CD8-positive, alpha-beta memory T cell (primary cell): ENCODE measurements around the gene FHIT. TPM values are rescaled to one million over a fixed set of nuclear protein-coding genes. Genes with fewer than 3 reads are reported as not detected.

Source experiments
- CTCF ChIA-PET: fragments of 350-600 bp; sonication (Branson Sonifier 250); formaldehyde crosslinking; loops from one replicate; lab custom pipeline; 2021; ENCODE audit warnings: antibody characterized with exemption; lab: Charles Lee
- POLR2A ChIA-PET: fragments of 350-600 bp; sonication (Branson Sonifier 250); formaldehyde crosslinking; loops from one replicate; lab custom pipeline; 2021; ENCODE audit warnings: antibody characterized with exemption; lab: Charles Lee
- DNase-seq, 5 donors: peaks; one replicate each; pipeline versions ENCODE4 v3.0.0 to v3.0.0-alpha.2; 2020 to 2022; ENCODE audit warnings: mixed read lengths in 1 of 5
- H3K27ac ChIP-seq: one replicate; pipeline ENCODE4 v1.7.0; 2013; ENCODE audit warnings: low read depth, mild to moderate bottlenecking, low read length, moderate library complexity
- H3K27me3 ChIP-seq: 2 replicates; pipeline ENCODE4 v1.7.0; 2013; ENCODE audit warnings: low read length, mild to moderate bottlenecking; ENCODE audit not compliant: insufficient read depth, poor library complexity, severe bottlenecking
- H3K36me3 ChIP-seq: 2 replicates; pipeline ENCODE4 v1.7.0; 2013; ENCODE audit warnings: mild to moderate bottlenecking, low read length, moderate library complexity; ENCODE audit not compliant: insufficient read depth
- H3K4me1 ChIP-seq: 2 replicates; pipeline ENCODE4 v1.7.0; 2013; ENCODE audit warnings: mild to moderate bottlenecking, low read length, moderate library complexity; ENCODE audit not compliant: insufficient read depth
- H3K4me3 ChIP-seq: 2 replicates; pipeline ENCODE4 v1.7.0; 2013; ENCODE audit warnings: mild to moderate bottlenecking, low read length
- H3K9me3 ChIP-seq: 2 replicates; pipeline ENCODE4 v1.7.0; 2013; ENCODE audit warnings: mild to moderate bottlenecking, low read length
- H3K27ac Mint-ChIP-seq, 8 donors: one replicate each; pipeline ENCODE4 v1.8.0; 2020 to 2021; ENCODE audit warnings: mixed read lengths in 8 of 8, mild to moderate bottlenecking in 6 of 8, inconsistent platforms in 3 of 8, moderate library complexity in 3 of 8
- H3K27me3 Mint-ChIP-seq, 2 donors: one replicate each; pipeline ENCODE4 v1.8.0; 2020 to 2021; ENCODE audit warnings: mixed read lengths in 2 of 2, mild to moderate bottlenecking in 1 of 2, moderate library complexity in 1 of 2
- H3K36me3 Mint-ChIP-seq, 3 donors: one replicate each; pipeline ENCODE4 v1.8.0; 2020 to 2021; ENCODE audit warnings: mixed read lengths in 3 of 3, inconsistent platforms in 1 of 3, mild to moderate bottlenecking in 1 of 3
- H3K4me1 Mint-ChIP-seq, 3 donors: one replicate each; pipeline ENCODE4 v1.8.0; 2020 to 2021; ENCODE audit warnings: mixed read lengths in 3 of 3, inconsistent platforms in 1 of 3, mild to moderate bottlenecking in 1 of 3
- H3K4me3 Mint-ChIP-seq, 7 donors: one replicate each; pipeline ENCODE4 v1.8.0; 2020 to 2021; ENCODE audit warnings: mixed read lengths in 7 of 7, mild to moderate bottlenecking in 6 of 7, moderate library complexity in 4 of 7, inconsistent platforms in 2 of 7
- H3K9me3 Mint-ChIP-seq, 5 donors: one replicate each; pipeline ENCODE4 v1.8.0; 2020 to 2022; ENCODE audit warnings: mixed read lengths in 5 of 5, mild to moderate bottlenecking in 3 of 5, moderate library complexity in 2 of 5, inconsistent platforms in 1 of 5
- polyA plus RNA-seq: library from polyadenylated mRNA; unstranded; fragments of 300-500 nt; fragmentation: Illumina TruSeq; gene quantifications from one replicate; pipeline ENCODE4 v1.2.3, GENCODE V29; 2021
- total RNA-seq, 2 experiments: library from RNA; stranded (reverse); gene quantifications; one replicate each; pipeline ENCODE4 v1.2.3, GENCODE V29; 2021

FHIT gene
- total and polyA plus RNA-seq, 3 experiments from 2014 or later: 4.1 to 7.4 (median 4.2) TPM

- no peaks in the 10 kb centered on the region for H3K9me3 ChIP-seq
- no peak overlapping the region for H3K27ac ChIP-seq
- H3K9me3 Mint-ChIP-seq: peaks cover 0 to 20% (median 3%) of the 10 kb centered on the region in 5 donors
- H3K4me1 Mint-ChIP-seq: no peaks in the 10 kb centered on the region
- no peak overlapping the region for H3K4me3 ChIP-seq
- DNase-seq: no peak
- H3K27me3 ChIP-seq: no peaks in the 10 kb centered on the region
- ChIA-PET CTCF (no interaction called here), POLR2A (no interaction called here)
- no peaks in the 10 kb centered on the region for H3K36me3 ChIP-seq
- H3K4me1 ChIP-seq: no peaks in the 10 kb centered on the region
- no peaks in the 10 kb centered on the region for H3K27me3 Mint-ChIP-seq
- H3K36me3 Mint-ChIP-seq: no peaks in the 10 kb centered on the region
- H3K27ac Mint-ChIP-seq: no peak overlapping the region
- H3K4me3 Mint-ChIP-seq: no peak overlapping the region
These were observed 190.0 kb downstream of the FHIT start for GRCh38 chr3:61061092-61061723.

GRCh38 chr3:61060411-61060861 is 190.8 kb downstream of the FHIT start:
- Mint-ChIP-seq H3K4me1 (no peaks in the 10 kb centered on the region), H3K36me3 (no peaks in the 10 kb centered on the region), H3K27me3 (no peaks in the 10 kb centered on the region), H3K4me3 (no peak overlapping the region), H3K27ac (no peak overlapping the region), H3K9me3 (peaks cover 0 to 20% (median 3%) of the 10 kb centered on the region in 5 donors)
- Histone ChIP-seq H3K9me3 (no peaks in the 10 kb centered on the region), H3K27ac (no peak overlapping the region), H3K27me3 (no peaks in the 10 kb centered on the region), H3K36me3 (no peaks in the 10 kb centered on the region), H3K4me1 (no peaks in the 10 kb centered on the region), H3K4me3 (no peak overlapping the region)
- no peak for DNase-seq
- ChIA-PET CTCF (no interaction called here), POLR2A (no interaction called here)

GRCh38 chr3:61058836-61059235 is 192.4 kb downstream of the FHIT start:
- Mint-ChIP-seq H3K27ac (no peak overlapping the region), H3K9me3 (peaks cover 0 to 19% (median 3%) of the 10 kb centered on the region in 5 donors), H3K27me3 (no peaks in the 10 kb centered on the region), H3K4me1 (no peaks in the 10 kb centered on the region), H3K4me3 (no peak overlapping the region), H3K36me3 (no peaks in the 10 kb centered on the region)
- no peak for DNase-seq
- H3K4me3 ChIP-seq: no peak overlapping the region
- ChIA-PET POLR2A (no interaction called here), CTCF (no interaction called here)
- no peaks in the 10 kb centered on the region for H3K36me3 ChIP-seq
- no peaks in the 10 kb centered on the region for H3K9me3 ChIP-seq
- H3K27ac ChIP-seq: no peak overlapping the region
- H3K4me1 ChIP-seq: no peaks in the 10 kb centered on the region
- no peaks in the 10 kb centered on the region for H3K27me3 ChIP-seq

- Histone ChIP-seq H3K27ac (no peak overlapping the region), H3K27me3 (no peaks in the 10 kb centered on the region), H3K4me3 (no peak overlapping the region), H3K4me1 (no peaks in the 10 kb centered on the region), H3K9me3 (no peaks in the 10 kb centered on the region), H3K36me3 (no peaks in the 10 kb centered on the region)
- POLR2A ChIA-PET: no interaction called here
- H3K27me3 Mint-ChIP-seq: no peaks in the 10 kb centered on the region
- no peaks in the 10 kb centered on the region for H3K36me3 Mint-ChIP-seq
- H3K27ac Mint-ChIP-seq: no peak overlapping the region
- H3K4me1 Mint-ChIP-seq: no peaks in the 10 kb centered on the region
- no peak overlapping the region for H3K4me3 Mint-ChIP-seq
- CTCF ChIA-PET: no interaction called here
- H3K9me3 Mint-ChIP-seq: peaks cover 0 to 13% (median 3%) of the 10 kb centered on the region in 5 donors
- no peak for DNase-seq
These were observed 193.8 kb downstream of the FHIT start for GRCh38 chr3:61057464-61057863.

GRCh38 chr3:61055447-61055846 is 195.8 kb downstream of the FHIT start:
- Mint-ChIP-seq H3K27me3 (no peaks in the 10 kb centered on the region), H3K36me3 (no peaks in the 10 kb centered on the region), H3K4me1 (no peaks in the 10 kb centered on the region), H3K4me3 (no peak overlapping the region), H3K9me3 (peaks cover 0 to 26% (median 4%) of the 10 kb centered on the region in 5 donors), H3K27ac (peak overlapping the region in 1 of 8 donors; percentile 11)
- no peaks in the 10 kb centered on the region for H3K27me3 ChIP-seq
- H3K4me3 ChIP-seq: no peak overlapping the region
- H3K27ac ChIP-seq: no peak overlapping the region
- no peaks in the 10 kb centered on the region for H3K36me3 ChIP-seq
- ChIA-PET POLR2A (no interaction called here), CTCF (no interaction called here)
- H3K4me1 ChIP-seq: no peaks in the 10 kb centered on the region
- no peaks in the 10 kb centered on the region for H3K9me3 ChIP-seq
- DNase-seq: no peak

- Mint-ChIP-seq H3K27ac (no peak overlapping the region), H3K4me1 (no peaks in the 10 kb centered on the region), H3K4me3 (no peak overlapping the region), H3K27me3 (no peaks in the 10 kb centered on the region), H3K36me3 (no peaks in the 10 kb centered on the region), H3K9me3 (peaks cover 3 to 32% (median 6%) of the 10 kb centered on the region in 5 donors)
- ChIA-PET POLR2A (no interaction called here), CTCF (no interaction called here)
- Histone ChIP-seq H3K9me3 (no peaks in the 10 kb centered on the region), H3K36me3 (no peaks in the 10 kb centered on the region), H3K4me1 (no peaks in the 10 kb centered on the region), H3K27me3 (no peaks in the 10 kb centered on the region), H3K27ac (no peak overlapping the region), H3K4me3 (no peak overlapping the region)
- DNase-seq: no peak
These were observed 197.3 kb downstream of the FHIT start for GRCh38 chr3:61053781-61054496.

- Mint-ChIP-seq H3K36me3 (no peaks in the 10 kb centered on the region), H3K27me3 (no peaks in the 10 kb centered on the region), H3K9me3 (peaks cover 2 to 37% (median 12%) of the 10 kb centered on the region in 5 donors), H3K27ac (no peak overlapping the region), H3K4me3 (no peak overlapping the region), H3K4me1 (no peaks in the 10 kb centered on the region)
- DNase-seq: no peak
- Histone ChIP-seq H3K27me3 (no peaks in the 10 kb centered on the region), H3K9me3 (no peaks in the 10 kb centered on the region), H3K4me1 (no peaks in the 10 kb centered on the region), H3K36me3 (no peaks in the 10 kb centered on the region), H3K27ac (no peak overlapping the region), H3K4me3 (no peak overlapping the region)
- ChIA-PET CTCF (no interaction called here), POLR2A (no interaction called here)
These were observed 198.4 kb downstream of the FHIT start for GRCh38 chr3:61052851-61053250.

- Mint-ChIP-seq H3K27me3 (peaks cover 0 to 3% of the 10 kb centered on the region in 2 donors), H3K4me3 (no peak overlapping the region), H3K4me1 (no peaks in the 10 kb centered on the region), H3K36me3 (peaks cover 0 to 6% (median 0%) of the 10 kb centered on the region in 3 donors), H3K27ac (no peak overlapping the region), H3K9me3 (peaks cover 2 to 44% (median 17%) of the 10 kb centered on the region in 5 donors)
- no peak for DNase-seq
- H3K27ac ChIP-seq: no peak overlapping the region
- H3K4me3 ChIP-seq: no peak overlapping the region
- H3K27me3 ChIP-seq: no peaks in the 10 kb centered on the region
- ChIA-PET POLR2A (no interaction called here), CTCF (no interaction called here)
- H3K4me1 ChIP-seq: no peaks in the 10 kb centered on the region
- H3K9me3 ChIP-seq: no peaks in the 10 kb centered on the region
- H3K36me3 ChIP-seq: no peaks in the 10 kb centered on the region
These were observed 199.6 kb downstream of the FHIT start for GRCh38 chr3:61051666-61052065.
